GM12875 (cell line): ENCODE data around the gene ZBTB43.

Source experiments
- H3K4me3 ChIP-seq: one replicate; pipeline ENCODE4 v1.5.1; 2011; ENCODE audit warnings: low read depth, low read length, control low read depth
- CTCF ChIP-seq: IDR thresholded peaks from 2 replicates; pipeline ENCODE4 v1.5.1; 2011; ENCODE audit warnings: low read depth, mild to moderate bottlenecking, control low read depth, inconsistent platforms, low read length, moderate library complexity, borderline replicate concordance; ENCODE audit not compliant: insufficient read depth

Gene ZBTB43

GRCh38 chr9:126856326-126856877 is 51.6 kb downstream of the ZBTB43 start:
- no peak overlapping the region for H3K4me3 ChIP-seq
- TF ChIP-seq CTCF: no peak

- no peak for TF ChIP-seq CTCF
- H3K4me3 ChIP-seq: no peak overlapping the region
Measured at GRCh38 chr9:126857261-126857960, 52.6 kb downstream of the ZBTB43 start.

GRCh38 chr9:126859111-126859510 is 54.3 kb downstream of the ZBTB43 start:
- no peak overlapping the region for H3K4me3 ChIP-seq
- no peak for TF ChIP-seq CTCF

GRCh38 chr9:126860077-126860756 is 55.4 kb downstream of the ZBTB43 start, which contains the start of gene ZBTB34:
ZBTB34 (plus strand) TSS chr9:126860639; CDS start chr9:126879400, 18,761 bp downstream.
- TF ChIP-seq CTCF: peak; percentile 99
- H3K4me3 ChIP-seq: peak within 1 kb of the TSS; percentile 82

GRCh38 chr9:126860757-126861466 is 56.1 kb downstream of the ZBTB43 start:
- TF ChIP-seq CTCF: no peak
- peak overlapping the region; percentile 82 for H3K4me3 ChIP-seq

GRCh38 chr9:126861707-126862103 is 56.9 kb downstream of the ZBTB43 start:
- TF ChIP-seq CTCF: no peak
- peak overlapping the region; percentile 82 for H3K4me3 ChIP-seq
